MM.1S (cell line): ENCODE data around the gene VAT1.
A peak's percentile ranks its signal among the peaks of the same experiment; 100 is the strongest.
"Not testable (repeated sequence)": the region's sequence is repeated elsewhere in the genome, so short reads cannot be mapped to it uniquely, and the experiment has no call there.

Experiments
- DNase-seq: peaks from one replicate; pipeline ENCODE4 v3.0.0-alpha.2; 2015
- H2AFZ ChIP-seq: fragments of 300-600 bp; sonication (generic); 2 replicates; pipeline ENCODE4 v1.6.0; 2016; ENCODE audit warnings: antibody characterized with exemption, low read length
- H3F3A ChIP-seq: fragments of 300-600 bp; sonication (generic); 2 replicates; pipeline ENCODE4 v1.6.1; 2016; ENCODE audit warnings: mild to moderate bottlenecking, antibody characterized with exemption, low read length, moderate library complexity, mixed read lengths; ENCODE audit not compliant: insufficient read depth
- H3K27ac ChIP-seq: fragments of 300-600 bp; sonication (generic); 2 replicates; pipeline ENCODE4 v1.5.1; 2016; ENCODE audit warnings: mild to moderate bottlenecking, low read length
- H3K27me3 ChIP-seq: fragments of 300-600 bp; sonication (generic); replicated peaks from 2 replicates; pipeline ENCODE4 v1.6.0; 2016; ENCODE audit warnings: low read length; ENCODE audit not compliant: insufficient read depth
- H3K36me3 ChIP-seq: fragments of 300-600 bp; sonication (generic); replicated peaks from 2 replicates; pipeline ENCODE4 v1.6.1; 2016; ENCODE audit warnings: mild to moderate bottlenecking, low read length, mixed read lengths; ENCODE audit not compliant: insufficient read depth
- H3K4me1 ChIP-seq: fragments of 300-600 bp; sonication (generic); 2 replicates; pipeline ENCODE4 v1.6.1; 2016; ENCODE audit warnings: low read length, mixed read lengths
- H3K4me2 ChIP-seq: fragments of 300-600 bp; sonication (generic); 2 replicates; pipeline ENCODE4 v1.6.0; 2016; ENCODE audit warnings: low read depth, low read length
- H3K4me3 ChIP-seq: fragments of 300-600 bp; sonication (generic); 2 replicates; pipeline ENCODE4 v1.5.1; 2016; ENCODE audit warnings: low read length, mixed read lengths
- H3K79me2 ChIP-seq: fragments of 300-600 bp; sonication (generic); 2 replicates; pipeline ENCODE4 v1.6.1; 2016; ENCODE audit warnings: mixed run types, low read length, mixed read lengths
- H3K9ac ChIP-seq: fragments of 300-600 bp; sonication (generic); 2 replicates; pipeline ENCODE4 v1.6.1; 2016; ENCODE audit warnings: low read length, mixed read lengths
- H3K9me2 ChIP-seq: fragments of 300-600 bp; sonication (generic); replicated peaks from 2 replicates; pipeline ENCODE4 v1.6.1; 2016; ENCODE audit warnings: mild to moderate bottlenecking, low read length, mixed read lengths; ENCODE audit not compliant: insufficient read depth
- H3K9me3 ChIP-seq: fragments of 300-600 bp; sonication (generic); replicated peaks from 2 replicates; pipeline ENCODE4 v1.6.1; 2016; ENCODE audit warnings: mild to moderate bottlenecking, low read length, mixed read lengths; ENCODE audit not compliant: insufficient read depth
- H4K20me1 ChIP-seq: fragments of 300-600 bp; sonication (generic); 2 replicates; pipeline ENCODE4 v1.6.1; 2016; ENCODE audit warnings: mild to moderate bottlenecking, low read length, moderate library complexity, mixed read lengths; ENCODE audit not compliant: insufficient read depth
- EZH2 ChIP-seq: fragments of 300-600 bp; sonication (generic); optimal IDR thresholded peaks from 2 replicates; pipeline ENCODE3; 2017; ENCODE audit warnings: low read depth, mild to moderate bottlenecking, antibody characterized with exemption, low read length, mixed read lengths
- EZH2phosphoT487 ChIP-seq: fragments of 300-600 bp; sonication (generic); IDR thresholded peaks from 2 replicates; pipeline ENCODE4 v1.6.1; 2018; ENCODE audit warnings: antibody characterized with exemption, low read length
- TF ChIP-seq, protein P1 (sequence below): fragments of 300-600 bp; sonication (generic); IDR thresholded peaks from 2 replicates; pipeline ENCODE4 v1.5.1; 2016; ENCODE audit warnings: antibody characterized with exemption, low read length, mixed read lengths

Gene VAT1

DNA sequence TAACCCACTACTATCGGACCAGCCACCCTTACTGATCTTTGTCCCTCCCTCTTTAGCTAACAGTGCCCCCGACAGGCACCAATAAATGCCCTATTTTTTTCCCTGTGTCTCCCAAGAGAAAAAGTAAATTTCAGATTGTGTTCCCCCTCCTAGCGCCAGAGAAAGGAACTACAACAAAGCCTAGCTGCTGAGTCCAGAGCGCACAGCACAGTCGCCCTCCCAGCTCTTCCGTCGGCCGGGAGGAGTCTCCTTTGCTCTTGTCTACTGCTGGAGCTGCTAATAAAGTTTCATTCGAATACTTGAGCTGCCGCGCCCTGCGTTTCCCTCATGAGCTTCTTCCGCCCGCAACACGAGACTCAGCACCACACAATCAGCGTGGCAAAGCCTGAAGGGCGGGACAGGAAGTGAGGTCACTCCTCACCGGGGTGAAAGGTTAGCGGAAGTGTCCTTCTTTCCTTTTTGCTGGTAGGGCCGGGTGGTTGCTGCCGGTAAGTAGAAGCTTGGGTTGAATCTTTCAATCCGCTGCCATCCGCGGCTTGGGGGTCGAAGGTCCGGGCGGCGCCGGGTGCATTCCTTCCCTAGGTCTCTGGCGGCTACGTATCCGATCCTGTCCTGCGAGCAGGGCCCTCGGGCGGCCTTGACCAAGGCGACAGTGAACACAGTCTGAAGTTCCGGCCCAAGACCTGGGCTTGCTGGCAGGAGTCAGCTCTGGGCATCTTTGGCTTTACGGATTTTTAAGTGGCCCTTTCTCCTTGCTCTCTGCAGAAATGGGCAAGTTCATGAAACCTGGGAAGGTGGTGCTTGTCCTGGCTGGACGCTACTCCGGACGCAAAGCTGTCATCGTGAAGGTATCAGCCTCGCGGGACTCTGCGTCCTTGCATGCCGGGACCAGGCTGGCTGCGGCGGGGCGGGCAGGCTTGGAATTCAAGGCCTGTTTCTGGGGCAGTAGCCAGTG lies 23.9 kb downstream of the VAT1 start, which contains the start of gene RPL27:
RPL27 (plus strand) TSS at position 436 of the 955 bp plus-strand sequence; CDS start at position 768, 332 bp downstream.
- Histone ChIP-seq H3K36me3 (peaks cover 15% of the 10 kb centered on the region), H3K27me3 (no peaks in the 10 kb centered on the region), H2AFZ (peak within 1 kb of the TSS; percentile 39), H3K4me3 (peak within 1 kb of the TSS; percentile 95), H3K4me1 (peaks cover 14% of the 10 kb centered on the region), H3K9ac (peak within 1 kb of the TSS; percentile 98), H3F3A (peaks cover 49% of the 10 kb centered on the region), H3K79me2 (peaks cover 27% of the 10 kb centered on the region), H3K4me2 (peak within 1 kb of the TSS; percentile 75), H3K27ac (peak within 1 kb of the TSS; percentile 79), H3K9me3 (no peaks in the 10 kb centered on the region), H3K9me2 (no peaks in the 10 kb centered on the region), H4K20me1 (0 out of 2 replicates have a peak, but pooled peaks cover under 1% of the 10 kb centered on the region)
- TF ChIP-seq EZH2, result no peak
- TF ChIP-seq, protein P1, sequence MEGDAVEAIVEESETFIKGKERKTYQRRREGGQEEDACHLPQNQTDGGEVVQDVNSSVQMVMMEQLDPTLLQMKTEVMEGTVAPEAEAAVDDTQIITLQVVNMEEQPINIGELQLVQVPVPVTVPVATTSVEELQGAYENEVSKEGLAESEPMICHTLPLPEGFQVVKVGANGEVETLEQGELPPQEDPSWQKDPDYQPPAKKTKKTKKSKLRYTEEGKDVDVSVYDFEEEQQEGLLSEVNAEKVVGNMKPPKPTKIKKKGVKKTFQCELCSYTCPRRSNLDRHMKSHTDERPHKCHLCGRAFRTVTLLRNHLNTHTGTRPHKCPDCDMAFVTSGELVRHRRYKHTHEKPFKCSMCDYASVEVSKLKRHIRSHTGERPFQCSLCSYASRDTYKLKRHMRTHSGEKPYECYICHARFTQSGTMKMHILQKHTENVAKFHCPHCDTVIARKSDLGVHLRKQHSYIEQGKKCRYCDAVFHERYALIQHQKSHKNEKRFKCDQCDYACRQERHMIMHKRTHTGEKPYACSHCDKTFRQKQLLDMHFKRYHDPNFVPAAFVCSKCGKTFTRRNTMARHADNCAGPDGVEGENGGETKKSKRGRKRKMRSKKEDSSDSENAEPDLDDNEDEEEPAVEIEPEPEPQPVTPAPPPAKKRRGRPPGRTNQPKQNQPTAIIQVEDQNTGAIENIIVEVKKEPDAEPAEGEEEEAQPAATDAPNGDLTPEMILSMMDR, result peak; percentile 80
- no peak for TF ChIP-seq EZH2phosphoT487
- DNase-seq, result peak; percentile 100

DNA sequence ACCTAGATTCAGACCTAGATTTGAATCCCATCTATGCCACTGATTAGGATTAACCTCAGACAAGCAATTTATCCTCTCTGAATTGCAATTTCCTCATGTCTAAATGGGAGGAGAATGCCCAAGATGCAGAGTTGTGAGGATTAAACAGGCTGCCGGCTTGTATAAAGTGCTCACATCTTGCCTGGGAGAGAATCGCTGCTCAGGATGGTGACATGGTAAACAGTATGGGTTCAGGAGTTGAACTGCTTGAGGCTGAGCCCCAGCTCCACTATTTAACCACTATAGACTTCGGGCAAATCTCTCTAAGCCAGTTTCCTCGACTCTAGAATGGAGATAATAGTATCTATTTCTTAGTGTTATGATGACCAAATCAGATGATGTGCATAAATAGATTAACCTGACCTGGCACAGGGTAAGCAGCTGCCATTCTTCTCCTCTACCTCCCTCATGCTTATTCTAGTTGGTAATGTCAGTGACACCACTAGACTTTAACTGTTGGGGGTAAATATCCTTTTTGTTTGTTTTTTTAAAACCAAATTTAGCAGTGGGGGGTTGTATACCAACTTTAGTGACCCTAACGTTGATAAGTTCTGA lies 24.7 kb downstream of the VAT1 start:
- Histone ChIP-seq H3K4me3 (peak overlapping the region; percentile 48), H3K27ac (peak overlapping the region; percentile 79; the same call in 1 of the 2 replicates), H3K79me2 (peaks cover 27% of the 10 kb centered on the region), H3K4me2 (peak overlapping the region; percentile 75), H4K20me1 (no peaks in the 10 kb centered on the region), H3K4me1 (peaks cover 14% of the 10 kb centered on the region), H3K27me3 (no peaks in the 10 kb centered on the region), H3K9me3 (no peaks in the 10 kb centered on the region), H3F3A (peaks cover 42% of the 10 kb centered on the region), H2AFZ (peak overlapping the region; percentile 39), H3K9ac (peak overlapping the region; percentile 48; the same call in 1 of the 2 replicates), H3K36me3 (peaks cover 10% of the 10 kb centered on the region), H3K9me2 (no peaks in the 10 kb centered on the region)
- TF ChIP-seq EZH2phosphoT487 (no peak), EZH2 (no peak)
- TF ChIP-seq, protein P1, result no peak
- DNase-seq, result peak; percentile 18

DNA sequence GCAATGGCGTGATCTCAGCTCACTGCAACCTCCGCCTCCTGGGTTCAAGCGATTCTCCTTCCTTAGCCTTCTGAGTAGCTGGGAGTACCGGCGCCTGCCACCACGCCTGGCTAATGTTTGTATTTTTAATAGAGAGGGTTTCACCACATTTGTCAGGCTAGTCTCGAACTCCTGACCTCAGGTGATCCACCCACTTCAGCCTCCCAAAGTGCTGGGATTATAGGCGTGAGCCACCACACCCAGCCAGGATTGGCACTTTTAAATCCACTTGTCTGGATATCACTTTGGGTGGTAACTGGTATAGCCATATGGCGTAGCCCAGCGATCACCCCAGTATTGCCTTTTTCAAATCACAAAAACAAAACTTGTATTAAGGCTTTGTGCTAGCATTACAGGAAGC lies 28.3 kb downstream of the VAT1 start:
- H3K9me3 ChIP-seq, DNase-seq, H3K9me2 ChIP-seq, H4K20me1 ChIP-seq, H2AFZ ChIP-seq, H3K4me3 ChIP-seq, H3K27me3 ChIP-seq, H3K4me1 ChIP-seq, H3K27ac ChIP-seq, H3K9ac ChIP-seq, H3K79me2 ChIP-seq, H3K4me2 ChIP-seq: not testable (repeated sequence)
- Histone ChIP-seq H3F3A (peaks cover 20% of the 10 kb centered on the region), H3K36me3 (peaks cover 13% of the 10 kb centered on the region)
